ENCODE data around the gene TM7SF3. TPM values are rescaled to one million over a fixed set of nuclear protein-coding genes. Genes with fewer than 3 reads are reported as not detected.

The TM7SF3 gene
- total RNA-seq, 1 experiment from 2014 or later, result 57.0 TPM

- H4K20me1 ChIP-seq (ENCODE audit: insufficient read depth), result no peaks in the 10 kb centered on the region
- no peaks in the 10 kb centered on the region for H3K4me1 ChIP-seq (replicated peaks; ENCODE audit: insufficient read depth)
- TF ChIP-seq CTCF (conservative IDR thresholded peaks at IDR 0.05) (no peak), EZH2 (IDR thresholded peaks at IDR 0.05; ENCODE audit: low read depth) (no peak)
- no peaks in the 10 kb centered on the region for H3K27me3 ChIP-seq (ENCODE audit: insufficient read depth, low read depth)
- DNase-seq, result no peak
- H3K9me3 ChIP-seq (ENCODE audit: insufficient read depth, low read depth), result no peaks in the 10 kb centered on the region
- no TSS peak for BruUV-seq (replicated peaks)
- no peaks in the 10 kb centered on the region for H3K79me2 ChIP-seq (ENCODE audit: low read depth)
- H3F3A ChIP-seq (ENCODE audit: insufficient read depth, low read depth), result no peaks in the 10 kb centered on the region
- no peak overlapping the region for H3K4me2 ChIP-seq
- ChIA-PET POLR2A (ENCODE audit: unreplicated experiment) (no interaction called here), CTCF (interaction anchor here (0.6 to 0.7 kb wide), 2 partner anchors 101 to 178 kb away, joined by 3 to 8 read pairs; no protein-coding TSS in a partner anchor)
- H3K4me3 ChIP-seq, result no peak overlapping the region
- no peaks in the 10 kb centered on the region for H3K36me3 ChIP-seq (ENCODE audit: low read depth)
- intact Hi-C loops (cut with micrococcal nuclease; ENCODE audit: unreplicated experiment), result no loop called here
- H2AFZ ChIP-seq, result no peak overlapping the region
- H3K27ac ChIP-seq, result no peak overlapping the region
- no peaks in the 10 kb centered on the region for H3K9me2 ChIP-seq (ENCODE audit: insufficient read depth)
These were observed 35.4 kb downstream of the TM7SF3 start for GRCh38 chr12:26978801-26979200.

- Histone ChIP-seq H3K4me3 (no peak overlapping the region), H3K79me2 (ENCODE audit: low read depth) (no peaks in the 10 kb centered on the region), H3K27ac (no peak overlapping the region), H3K9me2 (ENCODE audit: insufficient read depth) (no peaks in the 10 kb centered on the region), H3K36me3 (ENCODE audit: low read depth) (no peaks in the 10 kb centered on the region), H3F3A (ENCODE audit: insufficient read depth, low read depth) (no peaks in the 10 kb centered on the region), H2AFZ (no peak overlapping the region), H3K4me1 (replicated peaks; ENCODE audit: insufficient read depth) (no peaks in the 10 kb centered on the region), H3K9me3 (ENCODE audit: insufficient read depth, low read depth) (no peaks in the 10 kb centered on the region), H3K27me3 (ENCODE audit: insufficient read depth, low read depth) (no peaks in the 10 kb centered on the region), H4K20me1 (ENCODE audit: insufficient read depth) (no peaks in the 10 kb centered on the region), H3K4me2 (no peak overlapping the region)
- TF ChIP-seq CTCF (conservative IDR thresholded peaks at IDR 0.05), result no peak
- no peak for TF ChIP-seq EZH2 (IDR thresholded peaks at IDR 0.05; ENCODE audit: low read depth)
- ChIA-PET POLR2A (ENCODE audit: unreplicated experiment) (interaction anchor here (0.6 kb wide), 1 partner anchor 20 kb away, joined by 5 read pairs; no protein-coding TSS in a partner anchor), CTCF (interaction anchor here (0.6 kb wide), 1 partner anchor 35 kb away, joined by 3 read pairs; no protein-coding TSS in a partner anchor)
- BruUV-seq (replicated peaks), result no TSS peak
- DNase-seq, result no peak
- intact Hi-C loops (cut with micrococcal nuclease; ENCODE audit: unreplicated experiment), result no loop called here
These were observed 37.5 kb downstream of the TM7SF3 start for GRCh38 chr12:26976687-26977086.

- no peaks in the 10 kb centered on the region for H3K79me2 ChIP-seq (ENCODE audit: low read depth)
- no peak for TF ChIP-seq EZH2 (IDR thresholded peaks at IDR 0.05; ENCODE audit: low read depth)
- no peak for TF ChIP-seq CTCF (conservative IDR thresholded peaks at IDR 0.05)
- H3K4me1 ChIP-seq (replicated peaks; ENCODE audit: insufficient read depth), result no peaks in the 10 kb centered on the region
- ChIA-PET POLR2A (ENCODE audit: unreplicated experiment) (interaction anchor here (0.5 to 0.6 kb wide), 2 partner anchors 355 to 1237 kb away, joined by 3 to 9 read pairs; no protein-coding TSS in a partner anchor), CTCF (interaction anchor here (1.3 kb wide), 1 partner anchor 8 kb away, joined by 3 read pairs; no protein-coding TSS in a partner anchor)
- H3F3A ChIP-seq (ENCODE audit: insufficient read depth, low read depth), result no peaks in the 10 kb centered on the region
- no peaks in the 10 kb centered on the region for H3K9me2 ChIP-seq (ENCODE audit: insufficient read depth)
- H4K20me1 ChIP-seq (ENCODE audit: insufficient read depth), result no peaks in the 10 kb centered on the region
- intact Hi-C loops (cut with micrococcal nuclease; ENCODE audit: unreplicated experiment), result no loop called here
- no peaks in the 10 kb centered on the region for H3K9me3 ChIP-seq (ENCODE audit: insufficient read depth, low read depth)
- no peaks in the 10 kb centered on the region for H3K27me3 ChIP-seq (ENCODE audit: insufficient read depth, low read depth)
- H3K4me2 ChIP-seq, result no peak overlapping the region
- no peak overlapping the region for H3K27ac ChIP-seq
- H2AFZ ChIP-seq, result no peak overlapping the region
- H3K36me3 ChIP-seq (ENCODE audit: low read depth), result no peaks in the 10 kb centered on the region
- no peak overlapping the region for H3K4me3 ChIP-seq
- DNase-seq, result no peak
- no TSS peak for BruUV-seq (replicated peaks)
These were observed 42.2 kb downstream of the TM7SF3 start for GRCh38 chr12:26971963-26972362.
